OCI-LY7 (cell line): ENCODE measurements around the gene ZNF430. TPM values are rescaled to one million over a fixed set of nuclear protein-coding genes. Genes with fewer than 3 reads are reported as not detected.

Experiments used
- BruUV-seq: library from RNA; stranded (reverse); fragments of 400-500 nt; replicated peaks from 2 replicates; lab custom pipeline; 2021; lab: Mats Ljungman, UMichigan
- CTCF ChIA-PET: fragments of 300-600 bp; sonication (Branson Sonifier 250); formaldehyde crosslinking; loops from one replicate; lab custom pipeline; 2022; ENCODE audit warnings: antibody characterized with exemption; ENCODE audit not compliant: unreplicated experiment; lab: Charles Lee
- POLR2A ChIA-PET: fragments of 300-600 bp; sonication (Branson Sonifier 250); formaldehyde crosslinking; loops from one replicate; lab custom pipeline; 2022; ENCODE audit warnings: antibody characterized with exemption; lab: Charles Lee
- DNase-seq: peaks from one replicate; pipeline ENCODE4 v3.0.0-alpha.2; 2015; ENCODE audit warnings: low spot score
- H2AFZ ChIP-seq: fragments of 200-600 bp; sonication (generic), shearing (Covaris generic); 2 replicates; pipeline ENCODE4 v1.6.1; 2014; ENCODE audit warnings: mild to moderate bottlenecking, antibody characterized with exemption, low read length, moderate library complexity
- H3K27ac ChIP-seq: fragments of 200-600 bp; sonication (generic); 2 replicates; pipeline ENCODE4 v1.5.1; 2014; ENCODE audit warnings: mixed run types, low read depth, mild to moderate bottlenecking, moderate library complexity, low read length, inconsistent platforms; ENCODE audit not compliant: poor library complexity, severe bottlenecking
- H3K36me3 ChIP-seq: fragments of 200-600 bp; sonication (generic); 2 replicates; pipeline ENCODE4 v1.6.1; 2014; ENCODE audit warnings: mild to moderate bottlenecking, antibody characterized with exemption, low read length, moderate library complexity, mixed read lengths; ENCODE audit not compliant: insufficient read depth
- H3K4me1 ChIP-seq: fragments of 200-600 bp; sonication (generic); 2 replicates; pipeline ENCODE4 v1.5.1; 2014; ENCODE audit warnings: mild to moderate bottlenecking, low read length; ENCODE audit not compliant: insufficient read depth, poor library complexity, severe bottlenecking
- H3K4me2 ChIP-seq: fragments of 200-600 bp; sonication (generic); 2 replicates; pipeline ENCODE4 v1.6.1; 2014; ENCODE audit warnings: mild to moderate bottlenecking, low read length
- H3K4me3 ChIP-seq: fragments of 200-600 bp; sonication (generic); 2 replicates; pipeline ENCODE4 v1.5.1; 2014; ENCODE audit warnings: mild to moderate bottlenecking, low read depth, low read length; ENCODE audit not compliant: poor library complexity, severe bottlenecking
- H3K79me2 ChIP-seq: fragments of 200-600 bp; sonication (generic); 2 replicates; pipeline ENCODE4 v1.6.1; 2016; ENCODE audit warnings: low read depth, mild to moderate bottlenecking, low read length, moderate library complexity, mixed read lengths; ENCODE audit not compliant: insufficient read depth
- H3K9me2 ChIP-seq: fragments of 200-600 bp; sonication (generic); 2 replicates; pipeline ENCODE4 v1.6.1; 2016; ENCODE audit warnings: mild to moderate bottlenecking, low read length, mixed read lengths; ENCODE audit not compliant: insufficient read depth
- H3K9me3 ChIP-seq: fragments of 200-600 bp; sonication (generic); 2 replicates; pipeline ENCODE4 v1.6.1; 2014; ENCODE audit warnings: mild to moderate bottlenecking, mixed run types, low read length, mixed read lengths
- H4K20me1 ChIP-seq: fragments of 200-600 bp; sonication (generic); 2 replicates; pipeline ENCODE4 v1.6.1; 2014; ENCODE audit warnings: mild to moderate bottlenecking, antibody characterized with exemption, low read length, moderate library complexity, mixed read lengths; ENCODE audit not compliant: insufficient read depth
- EZH2phosphoT487 ChIP-seq: fragments of 200-600 bp; sonication (generic); IDR thresholded peaks from 2 replicates; pipeline ENCODE4 v1.6.1; 2018; ENCODE audit warnings: low read depth, borderline replicate concordance, mild to moderate bottlenecking, mixed run types, antibody characterized with exemption, low read length, moderate library complexity, mixed read lengths
- intact Hi-C: fragments of 100-400 bp; cut with micrococcal nuclease; formaldehyde crosslinking; loops from one replicate; pipeline ENCODE4 v1.10.0; 2022; ENCODE audit not compliant: unreplicated experiment
- total RNA-seq, 2 experiments: library from RNA; depleted of rRNA in 1 of 2; stranded (reverse); fragments of >200 nt in 1 of 2; shearing (Covaris generic) in 1 of 2; gene quantifications; 2 replicates each; pipeline ENCODE4 v1.2.3, GENCODE V29; 2014 to 2022
- TF ChIP-seq, protein P1 (sequence below): fragments of 200-600 bp; sonication (generic); conservative IDR thresholded peaks from 2 replicates; pipeline ENCODE4 v1.5.1; 2014; ENCODE audit warnings: mild to moderate bottlenecking, antibody characterized with exemption, low read length, moderate library complexity, mixed read lengths

ZNF430 gene
- total RNA-seq, 2 experiments from 2014 or later = 14.0 to 31.5 TPM

DNA sequence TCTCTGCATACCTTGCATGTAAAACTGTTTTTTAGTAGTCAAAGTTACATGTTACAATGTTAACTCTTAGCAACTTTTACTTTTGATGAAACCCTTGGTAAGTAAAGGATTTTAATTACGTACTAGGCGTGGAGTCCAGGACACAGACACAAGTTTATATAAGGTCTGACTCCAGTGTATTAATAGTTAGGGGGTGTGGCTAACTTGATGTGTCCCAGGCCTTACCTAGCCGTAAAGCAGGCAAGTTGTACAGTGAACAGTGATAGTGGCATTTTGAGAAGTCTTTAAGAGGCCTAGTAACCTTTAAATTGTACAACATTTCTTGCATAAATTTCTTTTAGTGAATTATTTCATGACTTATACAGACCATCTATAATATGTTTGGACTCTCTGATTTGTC, 67.4 kb downstream of the ZNF430 start:
- H2AFZ ChIP-seq = no peak overlapping the region
- POLR2A ChIA-PET = interaction anchor here (0.9 kb wide), 1 partner anchor 54 kb away, joined by 5 read pairs; the partner anchor contains the start of gene ZNF431
- H3K4me2 ChIP-seq = no peak overlapping the region
- intact Hi-C loops = no loop called here
- H3K4me1 ChIP-seq = peaks cover 12% of the 10 kb centered on the region
- H3K9me2 ChIP-seq = no peaks in the 10 kb centered on the region
- no peak overlapping the region for H3K27ac ChIP-seq
- no TSS peak for BruUV-seq
- H3K9me3 ChIP-seq = no peaks in the 10 kb centered on the region
- no peak for DNase-seq
- TF ChIP-seq, protein P1, sequence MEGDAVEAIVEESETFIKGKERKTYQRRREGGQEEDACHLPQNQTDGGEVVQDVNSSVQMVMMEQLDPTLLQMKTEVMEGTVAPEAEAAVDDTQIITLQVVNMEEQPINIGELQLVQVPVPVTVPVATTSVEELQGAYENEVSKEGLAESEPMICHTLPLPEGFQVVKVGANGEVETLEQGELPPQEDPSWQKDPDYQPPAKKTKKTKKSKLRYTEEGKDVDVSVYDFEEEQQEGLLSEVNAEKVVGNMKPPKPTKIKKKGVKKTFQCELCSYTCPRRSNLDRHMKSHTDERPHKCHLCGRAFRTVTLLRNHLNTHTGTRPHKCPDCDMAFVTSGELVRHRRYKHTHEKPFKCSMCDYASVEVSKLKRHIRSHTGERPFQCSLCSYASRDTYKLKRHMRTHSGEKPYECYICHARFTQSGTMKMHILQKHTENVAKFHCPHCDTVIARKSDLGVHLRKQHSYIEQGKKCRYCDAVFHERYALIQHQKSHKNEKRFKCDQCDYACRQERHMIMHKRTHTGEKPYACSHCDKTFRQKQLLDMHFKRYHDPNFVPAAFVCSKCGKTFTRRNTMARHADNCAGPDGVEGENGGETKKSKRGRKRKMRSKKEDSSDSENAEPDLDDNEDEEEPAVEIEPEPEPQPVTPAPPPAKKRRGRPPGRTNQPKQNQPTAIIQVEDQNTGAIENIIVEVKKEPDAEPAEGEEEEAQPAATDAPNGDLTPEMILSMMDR = no peak
- TF ChIP-seq EZH2phosphoT487 = no peak
- H3K79me2 ChIP-seq = peaks cover 47% of the 10 kb centered on the region
- no peaks in the 10 kb centered on the region for H4K20me1 ChIP-seq
- peaks cover 98% of the 10 kb centered on the region for H3K36me3 ChIP-seq
- CTCF ChIA-PET = no interaction called here
- H3K4me3 ChIP-seq = no peak overlapping the region

DNA sequence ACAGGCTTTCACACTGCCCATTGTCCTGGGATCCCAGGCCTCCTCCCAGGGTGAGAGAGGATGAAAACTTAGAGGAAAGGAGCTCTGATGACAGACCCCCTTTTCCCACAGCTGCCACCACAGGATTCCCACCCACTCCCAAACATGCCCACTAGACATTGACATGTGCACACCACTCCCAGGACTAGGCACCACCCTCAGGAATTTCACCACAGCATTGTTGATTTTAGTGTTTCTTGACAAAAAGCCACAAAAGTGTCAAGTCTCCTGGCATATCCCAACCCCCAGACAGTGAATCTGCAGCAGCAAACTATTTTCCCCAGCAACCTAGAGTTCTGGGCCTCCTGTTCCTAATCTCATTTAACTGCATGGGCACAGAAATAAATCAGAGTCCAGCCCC, 71.7 kb downstream of the ZNF430 start:
- CTCF ChIA-PET = no interaction called here
- POLR2A ChIA-PET = interaction anchor here (0.7 kb wide), 2 partner anchors 99 to 1243 kb away, joined by 3 to 8 read pairs; no protein-coding TSS in a partner anchor
- no TSS peak for BruUV-seq
- peaks cover 92% of the 10 kb centered on the region for H3K36me3 ChIP-seq
- H3K4me1 ChIP-seq = no peaks in the 10 kb centered on the region
- intact Hi-C loops = no loop called here
- H3K79me2 ChIP-seq = peaks cover 25% of the 10 kb centered on the region; the same call in 1 of the 2 replicates
- no peak overlapping the region for H3K27ac ChIP-seq
- H3K9me3 ChIP-seq = no peaks in the 10 kb centered on the region
- no peak for DNase-seq
- no peaks in the 10 kb centered on the region for H4K20me1 ChIP-seq
- no peak overlapping the region for H2AFZ ChIP-seq
- H3K4me3 ChIP-seq = no peak overlapping the region
- H3K4me2 ChIP-seq = no peak overlapping the region
- no peaks in the 10 kb centered on the region for H3K9me2 ChIP-seq
- TF ChIP-seq, protein P1 = no peak
- no peak for TF ChIP-seq EZH2phosphoT487

DNA sequence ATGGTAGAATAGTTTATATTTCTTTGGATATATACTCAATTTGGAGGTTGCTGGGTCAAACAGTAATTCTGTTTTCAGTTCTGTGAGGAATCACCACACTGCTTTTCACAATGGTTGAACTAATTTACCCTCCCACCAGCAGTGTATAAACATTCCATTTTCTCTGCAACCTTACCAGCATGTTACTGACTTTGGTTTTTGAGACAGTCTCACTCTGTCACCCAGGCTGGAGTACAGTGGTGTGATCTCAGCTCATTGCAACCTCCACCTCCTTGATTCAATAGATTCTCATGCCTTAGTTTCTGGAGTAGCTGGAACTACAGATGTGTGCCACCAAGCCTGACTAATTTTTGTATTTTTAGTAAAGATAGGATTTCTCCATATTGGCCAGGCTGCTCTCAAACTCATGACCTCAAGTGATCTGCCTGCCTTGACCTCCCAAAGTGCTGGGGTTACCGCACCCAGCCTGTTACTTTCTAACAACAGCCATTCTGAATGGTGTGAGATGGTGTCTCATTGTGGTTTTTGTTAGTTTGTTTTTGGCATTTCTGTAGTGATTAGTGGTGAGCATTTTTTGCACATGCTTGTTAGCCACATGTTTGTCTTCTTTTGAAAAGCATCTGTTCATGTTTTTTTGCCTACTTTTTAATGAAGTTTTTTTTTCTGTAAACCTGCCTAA, 74.0 kb downstream of the ZNF430 start:
- intact Hi-C loops = no loop called here
- TF ChIP-seq EZH2phosphoT487 = no peak
- TF ChIP-seq, protein P1 = no peak
- CTCF ChIA-PET = no interaction called here
- no peak overlapping the region for H2AFZ ChIP-seq
- H3K4me1 ChIP-seq = no peaks in the 10 kb centered on the region
- POLR2A ChIA-PET = no interaction called here
- H3K4me2 ChIP-seq = no peak overlapping the region
- H3K9me2 ChIP-seq = no peaks in the 10 kb centered on the region
- no peak overlapping the region for H3K27ac ChIP-seq
- H3K36me3 ChIP-seq = peaks cover 92% of the 10 kb centered on the region
- DNase-seq = no peak
- peaks cover 19% of the 10 kb centered on the region; the same call in 1 of the 2 replicates for H3K79me2 ChIP-seq
- no TSS peak for BruUV-seq
- no peaks in the 10 kb centered on the region for H3K9me3 ChIP-seq
- no peaks in the 10 kb centered on the region for H4K20me1 ChIP-seq
- no peak overlapping the region for H3K4me3 ChIP-seq
